DMS114 treated with DMSO at 0.1 percent for 48 hours (cell line): ENCODE measurements around the gene TRIM33.

ENCODE experiments used
- DNase-seq: peaks from one replicate; lab custom pipeline; 2025; ENCODE audit not compliant: unreplicated experiment; lab: John Stamatoyannopoulos, UW

The TRIM33 gene

DNA sequence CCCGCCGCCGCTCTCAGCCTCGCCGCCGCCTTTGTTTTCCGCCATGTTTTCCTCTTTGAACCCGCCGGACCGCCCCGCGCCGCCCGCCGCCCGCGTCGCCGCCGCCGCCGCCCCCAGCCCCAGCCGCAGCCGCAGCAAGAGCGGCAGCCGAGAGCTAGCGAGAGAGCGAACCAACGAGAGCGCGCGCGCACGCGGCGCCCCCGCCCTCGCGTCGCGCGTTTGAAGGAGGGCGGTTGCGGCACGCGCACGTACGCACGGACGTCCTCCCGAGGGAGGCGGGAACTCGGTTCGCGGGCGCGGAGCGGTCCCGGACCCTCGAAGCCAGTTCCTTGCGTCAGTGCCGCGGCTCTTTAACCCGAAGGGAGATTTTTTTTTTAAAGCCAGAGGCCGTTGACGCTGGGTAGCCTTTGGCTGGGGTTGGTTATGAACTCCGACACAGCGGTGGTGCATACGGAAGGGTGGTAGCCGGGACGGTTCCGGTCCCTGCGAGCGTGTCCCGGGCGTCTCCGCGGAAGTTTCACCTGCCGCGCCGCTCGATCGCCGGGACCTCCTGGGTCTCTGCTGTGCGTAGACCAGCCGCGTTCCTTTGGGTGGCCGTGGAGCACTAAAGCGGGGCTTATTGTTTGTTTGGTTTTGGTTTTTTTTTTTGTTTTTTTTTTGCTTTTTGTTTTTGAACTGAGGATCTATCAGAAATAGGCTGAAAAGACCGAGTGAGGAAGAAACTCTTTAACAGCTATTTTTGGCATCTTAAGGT is at the start of gene TRIM33:
TRIM33 (minus strand) TSS at position 172 of the 754 bp plus-strand sequence; CDS start at position 45, 127 bp downstream.
- DNase-seq, result peak; percentile 83

- DNase-seq, result no peak
Measured at GRCh38 chr1:114559356-114559755, 48.4 kb upstream of the TRIM33 start.

GRCh38 chr1:114558544-114558943 is 47.5 kb upstream of the TRIM33 start:
- no peak for DNase-seq

DNA sequence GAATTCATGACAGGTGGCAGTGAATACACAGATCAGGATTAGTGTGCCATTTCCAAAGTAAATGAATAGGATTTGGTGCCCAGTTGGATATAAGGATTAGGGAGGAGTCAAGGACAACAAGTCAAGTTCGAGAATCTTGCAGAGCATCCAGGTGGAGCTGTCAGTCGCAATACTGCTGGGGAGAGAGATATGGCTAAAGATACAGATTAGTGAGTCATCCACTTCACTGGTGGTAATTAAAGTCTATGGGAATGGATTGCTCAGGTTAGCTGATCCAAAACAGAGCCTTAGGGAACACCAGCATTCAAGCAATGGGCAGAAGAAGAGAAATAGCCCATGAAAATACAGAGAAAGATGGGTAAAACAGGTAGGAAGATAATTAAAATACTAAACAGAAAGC is 43.6 kb upstream of the TRIM33 start:
- DNase-seq, result no peak

GRCh38 chr1:114552106-114552639 is 41.2 kb upstream of the TRIM33 start:
- no peak for DNase-seq

GRCh38 chr1:114551400-114551799 is 40.4 kb upstream of the TRIM33 start:
- no peak for DNase-seq

- DNase-seq, result no peak
Measured at GRCh38 chr1:114550336-114550735, 39.3 kb upstream of the TRIM33 start.

DNA sequence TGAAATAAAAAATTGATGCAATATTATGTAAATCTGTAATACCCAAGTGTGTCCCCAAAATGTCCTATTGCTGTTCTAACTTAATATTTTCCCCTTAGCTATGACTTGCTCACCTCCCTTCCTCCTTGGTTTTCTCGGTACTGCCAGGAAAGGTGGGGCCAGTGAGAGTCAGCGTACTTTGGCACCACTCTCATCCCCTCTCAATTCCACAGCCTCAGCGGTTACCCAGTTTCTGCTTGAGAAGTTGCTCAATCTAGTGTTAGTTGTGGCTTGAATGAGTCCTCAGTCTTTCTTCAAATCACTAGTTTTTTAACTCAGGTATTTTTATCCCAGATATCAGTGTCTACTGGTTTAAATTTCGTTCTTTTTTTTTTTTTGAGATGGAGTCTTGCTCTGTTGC is 38.1 kb upstream of the TRIM33 start:
- DNase-seq, result no peak

DNA sequence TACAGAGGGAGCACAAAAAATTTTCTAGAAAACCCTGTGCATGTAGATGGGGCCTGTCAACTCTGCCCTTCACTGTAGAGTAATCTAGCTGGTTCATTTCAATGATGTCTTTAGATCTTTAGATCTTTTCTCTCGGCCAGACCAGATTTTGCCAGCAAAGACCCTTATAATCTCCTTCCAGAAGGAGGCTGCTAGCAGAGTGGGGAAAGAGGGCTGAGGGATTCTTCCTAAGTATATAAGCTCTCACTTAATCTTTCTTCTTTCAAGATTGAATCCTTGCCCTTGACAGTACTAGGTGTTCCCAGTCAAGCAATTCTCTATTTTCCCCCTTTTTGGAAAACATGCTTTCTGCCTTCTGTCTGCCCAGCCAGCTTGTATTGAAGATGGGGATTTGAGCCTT is 36.1 kb upstream of the TRIM33 start:
- no peak for DNase-seq

GRCh38 chr1:114545796-114546195 is 34.8 kb upstream of the TRIM33 start:
- no peak for DNase-seq

DNA sequence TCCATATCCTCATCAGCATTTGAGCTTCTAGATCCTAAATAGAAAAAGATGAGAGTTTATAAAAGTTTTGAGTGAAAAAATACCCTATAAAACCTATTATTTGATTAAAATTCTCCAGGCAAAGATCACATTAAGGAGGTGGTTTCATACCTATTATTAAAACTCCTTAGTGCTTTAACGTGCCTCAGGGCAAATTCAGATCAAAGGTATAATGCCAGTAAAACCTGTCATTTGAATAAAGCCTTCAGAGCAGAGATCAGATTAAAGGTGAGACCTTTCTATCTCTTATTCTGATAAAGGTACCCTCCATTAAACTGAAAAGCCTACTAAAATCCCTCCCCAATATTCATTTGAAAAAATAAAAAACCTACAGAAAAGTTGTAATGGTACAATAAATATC is 34.3 kb upstream of the TRIM33 start:
- no peak for DNase-seq

DNA sequence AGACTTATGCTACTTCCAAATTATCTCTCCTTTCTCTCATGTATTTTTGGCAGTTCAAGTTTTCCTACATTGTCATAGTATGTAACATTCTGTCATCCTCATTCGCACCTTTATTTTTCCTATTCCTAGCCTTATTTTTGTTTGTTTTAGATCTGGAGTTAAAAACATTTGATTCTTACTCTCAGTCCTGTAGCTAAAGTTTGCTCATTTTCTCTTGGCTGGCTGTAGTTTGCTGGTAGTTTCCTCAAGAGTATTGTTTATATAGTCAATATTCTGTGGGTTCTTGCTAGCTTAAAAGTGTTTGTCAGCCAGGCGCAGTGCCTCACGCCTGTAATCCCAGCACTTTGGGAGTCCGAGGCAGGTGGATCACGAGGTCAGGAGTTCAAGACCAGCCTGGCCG is 29.8 kb upstream of the TRIM33 start:
- DNase-seq, result no peak

DNA sequence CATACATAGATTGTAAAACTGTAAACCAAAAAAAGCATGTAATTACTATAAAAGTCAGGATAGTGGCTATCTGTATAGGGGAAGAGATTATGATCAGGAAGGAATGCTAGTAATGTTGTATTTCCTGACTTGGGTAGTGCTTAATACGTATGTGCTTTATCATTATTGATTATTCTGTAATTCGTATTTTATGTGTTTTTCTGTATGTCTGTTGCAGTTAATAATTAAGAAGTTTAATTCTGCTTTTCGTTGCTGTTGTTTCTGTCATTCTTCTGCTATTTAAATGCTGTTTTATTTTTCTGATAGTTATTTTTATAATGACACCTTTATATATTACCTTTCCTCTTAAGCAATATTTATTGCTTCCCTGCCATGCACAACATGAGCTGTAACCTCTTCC is 29.3 kb upstream of the TRIM33 start:
- no peak for DNase-seq

DNA sequence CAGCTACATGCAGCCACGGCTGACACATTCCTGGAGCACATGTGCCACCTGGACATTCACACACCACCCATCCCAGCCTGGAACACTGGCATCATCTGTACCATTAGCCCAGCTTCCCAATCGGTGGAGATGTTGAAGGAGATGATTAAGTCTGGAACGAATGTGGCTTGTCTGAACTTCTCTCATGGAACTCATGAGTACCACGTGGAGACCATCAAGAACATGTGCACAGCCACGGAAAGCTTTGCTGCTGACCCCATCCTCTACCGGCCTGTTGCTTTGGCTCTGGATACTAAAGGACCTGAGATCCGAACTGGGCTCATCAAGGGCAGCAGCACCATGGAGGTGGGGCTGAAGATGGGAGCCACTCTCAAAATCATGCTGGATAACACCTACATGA is 25.0 kb upstream of the TRIM33 start:
- DNase-seq, result no peak

DNA sequence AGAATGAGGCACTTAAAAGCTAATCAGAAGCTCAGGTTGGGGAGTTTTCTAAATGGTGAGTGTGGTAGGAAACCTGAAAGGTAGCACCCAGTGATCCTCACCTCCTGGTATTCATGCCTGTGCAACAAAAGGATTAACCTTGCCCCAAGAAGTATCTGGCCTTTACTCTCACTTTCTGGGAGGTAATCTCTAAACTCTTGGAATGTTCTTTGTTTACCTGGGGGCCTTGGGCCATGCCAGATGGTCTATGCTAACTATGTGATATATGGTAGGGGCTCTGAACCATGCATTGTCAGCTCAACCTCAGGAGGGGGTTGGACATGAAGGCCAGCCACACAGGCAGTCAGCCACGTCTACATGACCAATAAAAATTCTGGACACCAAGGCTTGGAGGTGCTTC is 24.4 kb upstream of the TRIM33 start:
- no peak for DNase-seq

DNA sequence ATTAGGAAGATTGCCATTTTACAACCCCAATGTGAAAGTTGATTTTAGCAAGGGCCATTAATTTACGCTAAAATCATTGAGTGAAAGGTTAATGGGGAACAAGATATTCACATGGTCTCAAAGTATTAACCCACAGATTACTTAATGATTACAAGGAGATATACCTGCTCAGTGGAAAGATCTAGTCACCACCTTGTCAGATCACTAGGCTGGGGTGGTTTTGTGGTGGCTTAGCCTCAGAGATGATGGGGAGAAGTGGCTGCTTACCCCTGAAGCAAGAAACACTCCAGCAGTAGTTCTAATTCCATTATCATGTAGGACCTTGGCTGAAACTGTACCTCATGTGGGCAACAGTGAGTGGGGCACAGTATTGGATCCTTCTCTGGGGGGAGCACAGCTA is 20.1 kb upstream of the TRIM33 start:
- DNase-seq, result no peak

DNA sequence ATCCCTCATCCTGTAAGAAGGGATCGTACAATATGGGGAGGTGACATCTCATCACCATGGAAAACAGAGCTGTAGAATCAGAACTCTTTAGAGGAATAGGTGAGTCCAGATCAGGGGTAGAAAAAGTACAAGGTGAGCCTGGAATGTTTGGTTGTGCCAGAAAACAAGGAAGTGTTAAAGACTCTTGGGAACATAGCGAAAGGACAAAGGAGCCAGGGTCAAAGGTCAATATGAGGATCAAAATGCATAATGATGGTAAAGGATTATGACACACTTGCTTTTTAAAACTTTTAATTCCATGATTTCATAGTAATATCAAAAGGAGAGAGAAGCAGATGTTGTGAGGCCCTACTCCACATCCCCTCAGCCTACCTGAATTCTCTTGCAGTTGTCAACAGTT is 19.2 kb upstream of the TRIM33 start:
- DNase-seq, result no peak

DNA sequence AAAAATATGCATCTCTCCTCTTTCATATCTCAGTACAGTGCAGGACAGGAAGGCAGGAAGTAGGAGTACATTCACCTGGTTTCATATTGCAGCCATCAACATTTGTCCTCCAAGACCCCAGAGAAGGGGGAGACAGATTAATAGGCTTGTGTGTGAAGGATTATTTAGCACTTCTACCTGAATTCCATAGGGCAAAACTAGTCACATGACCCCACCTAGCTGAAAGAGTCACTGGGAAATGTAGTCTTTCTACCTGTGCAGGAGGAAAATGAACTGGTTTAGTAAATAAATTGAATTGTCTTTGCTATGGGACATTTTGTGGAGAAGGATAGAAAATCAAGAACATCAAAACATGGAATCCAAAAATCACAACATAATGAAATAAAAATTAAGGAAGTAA is 13.9 kb upstream of the TRIM33 start:
- DNase-seq, result no peak

DNA sequence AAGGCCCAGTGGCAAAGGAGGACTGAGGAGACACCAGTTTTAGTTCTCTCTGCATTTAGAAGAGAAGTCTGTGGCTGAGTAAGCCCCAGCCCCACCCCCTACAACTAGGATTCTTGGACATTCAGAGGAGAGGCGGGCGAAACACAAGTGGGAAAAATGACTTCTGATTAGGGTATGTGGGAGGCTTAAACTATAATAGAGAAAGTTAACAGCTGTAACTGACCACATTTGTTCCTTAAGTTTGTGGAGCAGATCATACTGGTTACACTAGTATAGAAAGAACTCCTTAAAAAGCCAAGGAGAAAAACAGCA is 11.2 kb upstream of the TRIM33 start:
- DNase-seq, result no peak

DNA sequence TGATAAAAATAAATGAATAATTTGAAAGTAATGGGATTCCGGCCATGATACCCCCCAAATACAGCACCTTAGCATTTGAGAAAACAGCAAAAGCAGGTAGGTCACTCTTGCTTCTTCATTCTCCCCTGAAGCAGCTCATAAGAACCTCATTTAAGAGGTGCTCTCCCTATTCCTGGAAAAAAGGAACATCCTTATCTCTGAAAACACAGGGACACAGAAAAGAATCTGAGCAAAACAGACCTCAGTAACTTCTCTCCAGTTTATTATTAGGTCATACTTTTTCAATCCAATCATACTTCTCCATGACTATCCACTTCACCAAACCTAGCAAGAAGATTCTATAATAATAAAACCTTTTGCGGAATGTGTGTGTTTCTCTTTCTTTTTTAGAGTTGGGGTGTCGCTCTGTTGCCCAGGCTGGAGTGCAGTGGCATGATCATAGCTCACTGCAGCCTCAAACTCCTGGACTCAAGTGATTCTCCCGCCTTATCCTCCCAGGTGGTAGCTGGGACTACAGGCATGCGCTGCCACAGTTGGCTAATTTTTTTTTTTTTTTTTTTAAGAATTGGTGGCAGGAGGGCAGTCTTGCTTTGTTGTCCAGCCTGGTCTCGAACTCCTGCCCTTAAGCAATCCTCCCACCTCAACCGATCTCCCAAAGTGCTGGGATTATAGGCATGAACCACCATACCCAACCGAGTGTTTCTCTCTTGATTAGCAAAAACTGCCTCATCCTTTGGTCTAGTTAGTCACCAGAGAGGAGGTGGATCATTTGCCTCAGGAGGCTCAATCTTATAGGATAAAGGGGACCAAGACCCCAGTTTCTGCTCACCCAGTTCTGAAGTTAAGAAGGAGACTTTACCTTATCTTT is 10.6 kb upstream of the TRIM33 start:
- DNase-seq, result no peak

- DNase-seq, result no peak
Measured at GRCh38 chr1:114517348-114517747, 6.3 kb upstream of the TRIM33 start.

DNA sequence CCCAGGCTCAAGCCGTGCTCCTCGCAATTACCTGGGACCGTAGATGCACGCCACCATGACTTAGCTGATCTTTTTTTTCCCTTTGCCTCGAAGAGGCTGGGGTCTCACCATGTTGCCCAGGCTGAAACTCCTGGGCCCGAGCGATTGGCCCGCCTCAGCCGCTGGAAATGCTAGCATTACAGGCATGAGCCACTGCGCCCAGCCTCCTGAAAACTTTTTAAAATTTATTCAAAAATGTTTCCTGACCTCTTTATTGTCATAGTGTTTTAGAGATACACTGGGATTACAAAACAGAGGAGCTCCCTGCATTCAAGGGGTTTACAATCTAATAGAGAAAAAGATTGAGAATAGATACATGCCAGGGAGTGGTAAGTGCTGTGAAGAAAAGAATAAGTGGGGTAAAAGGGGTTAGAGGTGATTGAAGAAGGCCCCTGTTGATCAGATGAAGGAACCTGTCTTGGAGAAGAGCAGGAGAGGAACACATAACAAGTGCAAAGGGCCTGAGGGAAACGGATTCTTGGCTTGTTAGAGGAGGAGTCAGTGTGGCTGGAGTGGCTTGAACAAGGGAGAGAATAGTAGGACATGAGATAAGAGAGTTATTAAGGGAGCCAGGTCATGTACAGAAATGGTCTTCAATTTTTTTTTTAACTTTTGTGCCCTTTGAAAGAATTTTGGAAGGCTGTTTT is 1.7 kb upstream of the TRIM33 start:
- DNase-seq, result no peak
